LNCaP clone FGC (cell line): Measurements from ENCODE around the gene RIMS3.
"Not testable (repeated sequence)": the region's sequence is repeated elsewhere in the genome, so short reads cannot be mapped to it uniquely, and the experiment has no call there.

ENCODE experiments used
- DNase-seq: peaks from one replicate; pipeline ENCODE4 v3.0.0-alpha.2; 2011; ENCODE audit warnings: low read depth
- H3K4me3 ChIP-seq: 2 replicates; pipeline ENCODE4 v1.5.1; 2011; ENCODE audit warnings: mild to moderate bottlenecking, low read depth, low read length, control low read depth
- CTCF ChIP-seq: IDR thresholded peaks from 2 replicates; pipeline ENCODE4 v1.5.1; 2012; ENCODE audit warnings: mild to moderate bottlenecking; ENCODE audit not compliant: control insufficient read depth, insufficient read depth; ENCODE audit errors: extremely low read depth

Gene RIMS3

GRCh38 chr1:40582116-40582515 lies 83.4 kb downstream of the RIMS3 start:
- no peak overlapping the region for H3K4me3 ChIP-seq
- DNase-seq = no peak
- no peak for TF ChIP-seq CTCF

- DNase-seq = no peak
- no peak overlapping the region for H3K4me3 ChIP-seq
- no peak for TF ChIP-seq CTCF
These were observed 90.1 kb downstream of the RIMS3 start for GRCh38 chr1:40575336-40575735.

- not testable (repeated sequence) for DNase-seq, H3K4me3 ChIP-seq
These were observed 90.7 kb downstream of the RIMS3 start for GRCh38 chr1:40574805-40575204.
